B cell (primary cell): Measurements from ENCODE around the gene NRP1. TPM values are rescaled to one million over a fixed set of nuclear protein-coding genes. Genes with fewer than 3 reads are reported as not detected.

Source experiments
- ATAC-seq: fragments of 200-7000 bp; cut with Tn5 transposase; one replicate; pipeline ENCODE4 v1.10.0; 2021; ENCODE audit warnings: low read depth, mild to moderate bottlenecking, moderate number of reproducible peaks, moderate library complexity
- CTCF ChIA-PET: fragments of 350-600 bp; sonication (Branson Sonifier 250); formaldehyde crosslinking; loops from one replicate; lab custom pipeline; 2021; ENCODE audit warnings: antibody characterized with exemption, inconsistent platforms; lab: Charles Lee
- POLR2A ChIA-PET: fragments of 350-600 bp; sonication (Branson Sonifier 250); formaldehyde crosslinking; loops from one replicate; lab custom pipeline; 2021; ENCODE audit warnings: antibody characterized with exemption; lab: Charles Lee
- DNase-seq: peaks from one replicate; pipeline ENCODE4 v3.0.0; 2013
- H2AFZ ChIP-seq: 2 replicates; pipeline ENCODE4 v1.6.1; 2012; ENCODE audit warnings: mild to moderate bottlenecking, low read depth, low read length; ENCODE audit not compliant: insufficient read depth, poor library complexity, severe bottlenecking
- H3K27ac ChIP-seq, 2 donors: 1 replicate in 1 of 2; 2 replicates in 1 of 2; pipeline ENCODE4 v1.5.1; 2012 to 2013; ENCODE audit warnings: low read length in 2 of 2, mild to moderate bottlenecking in 2 of 2, moderate library complexity in 1 of 2
- H3K27me3 ChIP-seq, 4 experiments: fragments of 200-600 bp in 1 of 4; sonication (generic) in 1 of 4; replicated peaks in 1 of 4; 1 replicate in 2 of 4; 2 replicates in 2 of 4; pipeline versions ENCODE4 v1.6.1 to v1.7.0; 2013 to 2016; ENCODE audit warnings: low read length in 3 of 4, mild to moderate bottlenecking in 2 of 4, mixed read lengths in 1 of 4, moderate library complexity in 1 of 4; ENCODE audit not compliant: insufficient read depth in 4 of 4, control insufficient read depth in 3 of 4; ENCODE audit errors: control extremely low read depth in 1 of 4
- H3K36me3 ChIP-seq, 2 experiments: replicated peaks in 1 of 2; 1 replicate in 1 of 2; 2 replicates in 1 of 2; pipeline versions ENCODE4 v1.6.1 to v1.7.1; 2013; ENCODE audit warnings: low read length in 1 of 2; ENCODE audit not compliant: insufficient read depth in 2 of 2, control insufficient read depth in 1 of 2; ENCODE audit errors: control extremely low read depth in 1 of 2, extremely low read depth in 1 of 2
- H3K4me1 ChIP-seq, 2 donors: fragments of 200-600 bp in 1 of 2; sonication (generic) in 1 of 2; 1 replicate in 1 of 2; 2 replicates in 1 of 2; pipeline versions ENCODE4 v1.5.1 to v1.6.1; 2013 to 2017; ENCODE audit warnings: low read length in 2 of 2; ENCODE audit not compliant: control insufficient read depth in 2 of 2, insufficient read depth in 2 of 2
- H3K4me2 ChIP-seq: replicated peaks from 2 replicates; pipeline ENCODE3; 2012; ENCODE audit warnings: mild to moderate bottlenecking, low read depth, low read length; ENCODE audit not compliant: poor library complexity, severe bottlenecking
- H3K4me3 ChIP-seq, 5 experiments: fragments of 200-600 bp in 1 of 5; sonication (generic) in 1 of 5; 1 replicate in 3 of 5; 2 replicates in 2 of 5; pipeline versions ENCODE4 v1.5.1 to v1.7.0; 2011 to 2016; ENCODE audit warnings: low read length in 4 of 5, mild to moderate bottlenecking in 4 of 5, low read depth in 2 of 5, control low read depth in 1 of 5, moderate library complexity in 1 of 5; ENCODE audit not compliant: insufficient read depth in 1 of 5; ENCODE audit errors: control extremely low read depth in 1 of 5, extremely low read depth in 1 of 5
- H3K79me2 ChIP-seq: fragments of 200-600 bp; sonication (generic); one replicate; pipeline ENCODE4 v1.6.0; 2016; ENCODE audit warnings: low read length; ENCODE audit not compliant: control insufficient read depth, insufficient read depth
- H3K9ac ChIP-seq: fragments of 200-600 bp; sonication (generic); 2 replicates; pipeline ENCODE4 v1.6.1; 2017; ENCODE audit warnings: mild to moderate bottlenecking, low read length, moderate library complexity
- H3K9me3 ChIP-seq, 3 donors: one replicate each; pipeline versions ENCODE4 v1.6.1 to v1.7.1; 2013; ENCODE audit warnings: low read length in 2 of 3; ENCODE audit not compliant: control insufficient read depth in 2 of 3, insufficient read depth in 1 of 3; ENCODE audit errors: control extremely low read depth in 1 of 3
- H4K20me1 ChIP-seq: 2 replicates; pipeline ENCODE4 v1.6.0; 2012; ENCODE audit warnings: mild to moderate bottlenecking, low read length; ENCODE audit not compliant: insufficient read depth, control insufficient read depth, poor library complexity, severe bottlenecking
- H3K27ac Mint-ChIP-seq: one replicate; pipeline ENCODE4 v1.8.0; 2021; ENCODE audit warnings: mixed read lengths
- H3K27me3 Mint-ChIP-seq: one replicate; pipeline ENCODE4 v1.8.0; 2021; ENCODE audit warnings: mixed read lengths
- H3K4me1 Mint-ChIP-seq: one replicate; pipeline ENCODE4 v1.8.0; 2021; ENCODE audit warnings: mixed read lengths
- H3K4me3 Mint-ChIP-seq: one replicate; pipeline ENCODE4 v1.8.0; 2021; ENCODE audit warnings: mixed read lengths
- H3K9me3 Mint-ChIP-seq: one replicate; pipeline ENCODE4 v1.8.0; 2022; ENCODE audit warnings: mixed read lengths; ENCODE audit not compliant: insufficient read depth
- CTCF ChIP-seq: fragments of 200-600 bp; IDR thresholded peaks from one replicate; pipeline ENCODE4 v1.8.0; 2022; ENCODE audit warnings: antibody characterized with exemption, mild to moderate bottlenecking
- EZH2 ChIP-seq: IDR thresholded peaks from 2 replicates; pipeline ENCODE4 v1.6.1; 2012; ENCODE audit warnings: borderline replicate concordance, low read depth, mild to moderate bottlenecking, moderate library complexity, low read length; ENCODE audit not compliant: insufficient read depth, poor library complexity, severe bottlenecking
- WGBS: methylation state at CpG from one replicate; pipeline ENCODE4 v1.1.5; 2013; ENCODE audit warnings: missing lambda C conversion rate; ENCODE audit not compliant: insufficient coverage; 5-methylcytosine and 5-hydroxymethylcytosine counted together
- intact Hi-C: fragments of 100-400 bp; cut with micrococcal nuclease; formaldehyde crosslinking; loops from one replicate; pipeline ENCODE4 v1.10.0; 2022
- polyA plus RNA-seq: library from polyadenylated mRNA; depleted of rRNA; stranded (reverse); fragments of >200 nt; gene quantifications from 2 replicates; pipeline ENCODE4 v1.2.3, GENCODE V29; 2012
- total RNA-seq, 2 donors: library from RNA; stranded (reverse); fragments of 120-200 nt in 1 of 2; gene quantifications; 1 replicate in 1 of 2; 2 replicates in 1 of 2; pipeline versions ENCODE4 v1.2.3 to v1.2.4, GENCODE V29; 2013 to 2022

Gene NRP1
- total and polyA plus RNA-seq, 2 donors (not counting 1 experiment from before 2014, with no cell fraction given), result 0.34 TPM; not detected in 1

- intact Hi-C loops, result no loop called here
- peak; percentile 9 for DNase-seq
- TF ChIP-seq EZH2 (peak; percentile 34), CTCF (no peak)
- Histone ChIP-seq H3K27me3 (peaks cover 0 to 53% (median 30%) of the 10 kb centered on the region in 4 experiments), H2AFZ (peak overlapping the region; percentile 9), H3K79me2 (no peaks in the 10 kb centered on the region), H3K9me3 (peaks cover 0 to 5% (median 0%) of the 10 kb centered on the region in 3 donors), H4K20me1 (no peaks in the 10 kb centered on the region), H3K4me3 (no peak overlapping the region), H3K4me2 (peak overlapping the region; percentile 65), H3K9ac (no peak overlapping the region), H3K27ac (no peak overlapping the region), H3K4me1 (peaks cover 14 to 20% of the 10 kb centered on the region in 2 donors), H3K36me3 (no peaks in the 10 kb centered on the region)
- ChIA-PET POLR2A (no interaction called here), CTCF (no interaction called here)
- Mint-ChIP-seq H3K27ac (no peak overlapping the region), H3K4me1 (peaks cover 15% of the 10 kb centered on the region), H3K27me3 (peaks cover 58% of the 10 kb centered on the region), H3K9me3 (no peaks in the 10 kb centered on the region), H3K4me3 (no peak overlapping the region)
- WGBS, result 4% methylated on average over 57 of the region's 68 CpGs
- ATAC-seq, result no peak
Observed at GRCh38 chr10:33334805-33335550, 511 bp upstream of the NRP1 start.
